ENCODE data around the gene LAMP1.

DNA sequence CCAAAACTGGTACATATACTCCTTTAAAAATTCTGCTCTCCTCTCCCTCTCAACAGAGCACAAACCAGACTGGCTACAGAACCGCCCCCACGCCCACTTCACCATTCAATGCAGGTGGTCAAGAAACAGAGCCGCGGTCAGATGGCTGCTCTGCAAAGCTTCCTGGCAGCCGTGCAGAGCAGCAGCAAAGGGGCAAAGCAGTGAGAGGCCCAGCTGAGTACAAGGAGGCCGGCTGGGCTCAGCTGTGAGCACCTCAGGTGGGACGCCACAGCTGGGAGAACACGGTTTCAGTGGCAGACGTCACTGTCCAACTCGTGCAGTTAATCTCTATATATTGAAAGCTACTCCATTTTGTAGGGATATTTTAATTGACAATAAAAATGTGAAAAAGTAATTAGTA, 58.6 kb downstream of the LAMP1 start:
- TF ChIP-seq, protein P1, sequence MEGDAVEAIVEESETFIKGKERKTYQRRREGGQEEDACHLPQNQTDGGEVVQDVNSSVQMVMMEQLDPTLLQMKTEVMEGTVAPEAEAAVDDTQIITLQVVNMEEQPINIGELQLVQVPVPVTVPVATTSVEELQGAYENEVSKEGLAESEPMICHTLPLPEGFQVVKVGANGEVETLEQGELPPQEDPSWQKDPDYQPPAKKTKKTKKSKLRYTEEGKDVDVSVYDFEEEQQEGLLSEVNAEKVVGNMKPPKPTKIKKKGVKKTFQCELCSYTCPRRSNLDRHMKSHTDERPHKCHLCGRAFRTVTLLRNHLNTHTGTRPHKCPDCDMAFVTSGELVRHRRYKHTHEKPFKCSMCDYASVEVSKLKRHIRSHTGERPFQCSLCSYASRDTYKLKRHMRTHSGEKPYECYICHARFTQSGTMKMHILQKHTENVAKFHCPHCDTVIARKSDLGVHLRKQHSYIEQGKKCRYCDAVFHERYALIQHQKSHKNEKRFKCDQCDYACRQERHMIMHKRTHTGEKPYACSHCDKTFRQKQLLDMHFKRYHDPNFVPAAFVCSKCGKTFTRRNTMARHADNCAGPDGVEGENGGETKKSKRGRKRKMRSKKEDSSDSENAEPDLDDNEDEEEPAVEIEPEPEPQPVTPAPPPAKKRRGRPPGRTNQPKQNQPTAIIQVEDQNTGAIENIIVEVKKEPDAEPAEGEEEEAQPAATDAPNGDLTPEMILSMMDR (IDR thresholded peaks at IDR 0.05): no peak
- TF ChIP-seq POLR2A (IDR thresholded peaks at IDR 0.05): no peak
